ENCODE data around the gene INKA1.
A peak's percentile ranks its signal among the peaks of the same experiment; 100 is the strongest.

Gene INKA1

DNA sequence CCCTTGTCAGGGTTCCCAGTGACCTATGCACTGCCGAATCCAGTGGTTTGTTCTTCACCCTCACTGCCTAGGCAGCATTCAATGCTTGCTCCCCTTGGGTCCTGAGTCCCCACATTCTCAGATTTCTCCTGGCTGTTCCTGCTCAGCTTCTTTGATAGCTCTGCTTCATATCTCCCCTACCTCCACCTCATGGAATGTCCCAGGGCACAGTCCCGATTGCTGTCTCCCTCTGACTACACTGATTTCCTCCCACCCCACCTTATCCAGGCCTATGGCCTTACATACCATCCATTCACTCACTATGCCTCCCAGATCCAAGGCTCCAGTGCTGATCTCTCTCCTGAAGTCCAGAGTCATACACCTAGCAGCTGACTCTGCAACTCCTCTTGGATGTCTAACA, 1.9 kb upstream of the INKA1 start:
- H2AFZ ChIP-seq (ENCODE audit: low read depth, low read length), result no peak overlapping the region
- 98% methylated on average over 2 of the region's 2 CpGs for WGBS
- H3K4ac ChIP-seq (ENCODE audit: low read depth in 1 of 2, low read length in 2 of 2), result no peak overlapping the region
- H3K27ac ChIP-seq (ENCODE audit: low read length, poor library complexity, severe bottlenecking), result no peak overlapping the region
- no peak overlapping the region for H3K14ac ChIP-seq (ENCODE audit: low read length in 2 of 2)
- no peak for DNase-seq
- no peak overlapping the region for H4K8ac ChIP-seq (ENCODE audit: low read length)
- peak overlapping the region in 1 of 2 experiments; percentile 37 for H2BK12ac ChIP-seq (ENCODE audit: low read length in 2 of 2)
- H3K4me3 ChIP-seq (ENCODE audit: insufficient read depth in 1 of 2, low read depth in 1 of 2, low read length in 2 of 2), result no peak overlapping the region
- peak overlapping the region in 1 of 2 experiments; percentile 46 for H3K23ac ChIP-seq (ENCODE audit: low read length in 2 of 2)
- peak overlapping the region; percentile 2 for H3K9ac ChIP-seq (ENCODE audit: low read length)
- no peak overlapping the region for H2AK5ac ChIP-seq (ENCODE audit: low read length, severe bottlenecking)
- no peaks in the 10 kb centered on the region for H3K9me3 ChIP-seq (ENCODE audit: control insufficient read depth, low read length)
- no peak overlapping the region for H2BK5ac ChIP-seq (ENCODE audit: low read depth, low read length, poor library complexity, severe bottlenecking)
- peaks cover 0 to 4% of the 10 kb centered on the region in 2 experiments for H3K36me3 ChIP-seq (ENCODE audit: control insufficient read depth in 1 of 2, insufficient read depth in 2 of 2, low read depth in 1 of 2, low read length in 2 of 2)
- peaks cover 0 to 23% of the 10 kb centered on the region in 2 experiments for H3K27me3 ChIP-seq (ENCODE audit: control insufficient read depth in 1 of 2, insufficient read depth in 1 of 2, low read length in 2 of 2)
- no peaks in the 10 kb centered on the region for H3K79me1 ChIP-seq (replicated peaks; ENCODE audit: low read length, poor library complexity, severe bottlenecking)
- no peak overlapping the region for H3K18ac ChIP-seq (ENCODE audit: low read depth in 1 of 2, low read length in 2 of 2)
- no peak overlapping the region for H4K91ac ChIP-seq (ENCODE audit: low read length)
- no peak overlapping the region for H2BK15ac ChIP-seq (ENCODE audit: low read depth, poor library complexity, severe bottlenecking)
- no peak overlapping the region for H2BK120ac ChIP-seq (ENCODE audit: low read depth, low read length)
- H3K4me2 ChIP-seq (ENCODE audit: low read length, poor library complexity, severe bottlenecking), result no peak overlapping the region
- peaks cover 13% of the 10 kb centered on the region for H3K4me1 ChIP-seq (ENCODE audit: control insufficient read depth, insufficient read depth, low read depth, low read length)

GRCh38 chr3:49803465-49804140, 542 bp downstream of the INKA1 start:
- H3K79me1 ChIP-seq (replicated peaks; ENCODE audit: low read length, poor library complexity, severe bottlenecking), result no peaks in the 10 kb centered on the region
- H3K9ac ChIP-seq (ENCODE audit: low read length), result peak overlapping the region; percentile 96
- WGBS, result 4% methylated on average over 32 of the region's 41 CpGs
- peak overlapping the region in 1 of 2 experiments; percentile 97 for H3K14ac ChIP-seq (ENCODE audit: low read length in 2 of 2)
- peaks cover 13% of the 10 kb centered on the region for H3K4me1 ChIP-seq (ENCODE audit: control insufficient read depth, insufficient read depth, low read depth, low read length)
- H2AFZ ChIP-seq (ENCODE audit: low read depth, low read length), result peak overlapping the region; percentile 29
- H3K4ac ChIP-seq (ENCODE audit: low read depth in 1 of 2, low read length in 2 of 2), result peak overlapping the region; percentile 75 to 90
- peaks cover 3 to 10% of the 10 kb centered on the region in 2 experiments for H3K36me3 ChIP-seq (ENCODE audit: control insufficient read depth in 1 of 2, insufficient read depth in 2 of 2, low read depth in 1 of 2, low read length in 2 of 2)
- no peaks in the 10 kb centered on the region for H3K9me3 ChIP-seq (ENCODE audit: control insufficient read depth, low read length)
- DNase-seq, result no peak
- peak overlapping the region; percentile 88 for H4K8ac ChIP-seq (ENCODE audit: low read length)
- H3K4me2 ChIP-seq (ENCODE audit: low read length, poor library complexity, severe bottlenecking), result peak overlapping the region; percentile 91
- H2BK12ac ChIP-seq (ENCODE audit: low read length in 2 of 2), result peak overlapping the region; percentile 33 to 82
- H3K27ac ChIP-seq (ENCODE audit: low read length, poor library complexity, severe bottlenecking), result no peak overlapping the region
- H3K18ac ChIP-seq (ENCODE audit: low read depth in 1 of 2, low read length in 2 of 2), result peak overlapping the region; percentile 92 to 99
- peak overlapping the region; percentile 85 for H2BK15ac ChIP-seq (ENCODE audit: low read depth, poor library complexity, severe bottlenecking)
- peak overlapping the region; percentile 75 to 91 for H3K4me3 ChIP-seq (ENCODE audit: insufficient read depth in 1 of 2, low read depth in 1 of 2, low read length in 2 of 2)
- H2BK120ac ChIP-seq (ENCODE audit: low read depth, low read length), result peak overlapping the region; percentile 51
- peaks cover 0 to 23% of the 10 kb centered on the region in 2 experiments for H3K27me3 ChIP-seq (ENCODE audit: control insufficient read depth in 1 of 2, insufficient read depth in 1 of 2, low read length in 2 of 2)
- H4K91ac ChIP-seq (ENCODE audit: low read length), result peak overlapping the region; percentile 77
- peak overlapping the region in 1 of 2 experiments; percentile 56 for H3K23ac ChIP-seq (ENCODE audit: low read length in 2 of 2)
- no peak overlapping the region for H2BK5ac ChIP-seq (ENCODE audit: low read depth, low read length, poor library complexity, severe bottlenecking)
- no peak overlapping the region for H2AK5ac ChIP-seq (ENCODE audit: low read length, severe bottlenecking)

DNA sequence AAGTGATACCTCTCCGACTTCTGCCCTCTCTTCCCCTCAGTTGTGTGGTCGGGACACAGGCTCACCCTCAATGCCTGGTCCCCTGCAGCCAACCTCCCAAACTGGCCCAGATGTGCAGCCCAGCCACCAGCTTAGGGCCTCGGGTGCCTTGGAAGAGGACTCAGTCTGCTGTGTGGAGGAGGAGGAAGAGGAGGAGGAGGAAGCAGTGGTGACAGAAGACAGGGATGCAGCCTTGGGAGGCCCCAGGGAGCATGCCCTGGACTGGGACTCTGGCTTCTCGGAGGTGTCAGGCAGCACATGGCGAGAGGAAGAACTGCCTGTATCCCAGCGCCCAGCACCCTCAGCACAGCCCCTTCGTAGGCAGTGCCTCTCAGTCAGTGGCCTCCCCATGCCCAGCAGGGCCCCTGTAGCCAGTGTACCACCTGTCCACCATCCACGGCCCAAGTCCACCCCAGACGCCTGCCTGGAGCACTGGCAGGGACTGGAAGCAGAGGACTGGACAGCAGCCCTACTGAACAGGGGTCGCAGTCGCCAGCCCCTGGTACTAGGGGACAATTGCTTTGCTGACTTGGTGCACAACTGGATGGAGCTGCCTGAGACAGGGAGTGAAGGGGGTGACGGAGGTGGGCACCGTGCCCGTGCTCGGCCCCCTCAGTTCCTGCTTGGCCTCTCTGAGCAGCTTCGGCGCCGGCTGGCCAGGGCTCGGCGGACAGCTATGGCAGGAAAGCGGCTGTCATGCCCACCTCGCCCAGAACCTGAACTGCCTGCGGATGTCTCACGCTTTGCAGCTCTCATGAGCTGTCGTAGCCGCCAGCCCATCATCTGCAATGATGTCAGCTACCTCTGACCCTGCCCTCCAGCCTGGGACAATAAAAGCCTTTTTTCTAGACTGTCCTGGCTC, 1.3 kb downstream of the INKA1 start:
- no peak for DNase-seq
- H4K8ac ChIP-seq (ENCODE audit: low read length), result peak overlapping the region; percentile 88
- peak overlapping the region; percentile 51 for H2BK120ac ChIP-seq (ENCODE audit: low read depth, low read length)
- no peaks in the 10 kb centered on the region for H3K9me3 ChIP-seq (ENCODE audit: control insufficient read depth, low read length)
- H3K27me3 ChIP-seq (ENCODE audit: control insufficient read depth in 1 of 2, insufficient read depth in 1 of 2, low read length in 2 of 2), result peaks cover 0 to 23% of the 10 kb centered on the region in 2 experiments
- 66% methylated on average over 26 of the region's 26 CpGs for WGBS
- H3K23ac ChIP-seq (ENCODE audit: low read length in 2 of 2), result peak overlapping the region in 1 of 2 experiments; percentile 56
- no peak overlapping the region for H3K4me2 ChIP-seq (ENCODE audit: low read length, poor library complexity, severe bottlenecking)
- peak overlapping the region in 1 of 2 experiments; percentile 91 for H3K4me3 ChIP-seq (ENCODE audit: insufficient read depth in 1 of 2, low read depth in 1 of 2, low read length in 2 of 2)
- peaks cover 3 to 18% of the 10 kb centered on the region in 2 experiments for H3K36me3 ChIP-seq (ENCODE audit: control insufficient read depth in 1 of 2, insufficient read depth in 2 of 2, low read depth in 1 of 2, low read length in 2 of 2)
- peaks cover 12% of the 10 kb centered on the region for H3K4me1 ChIP-seq (ENCODE audit: control insufficient read depth, insufficient read depth, low read depth, low read length)
- peak overlapping the region; percentile 92 to 99 for H3K18ac ChIP-seq (ENCODE audit: low read depth in 1 of 2, low read length in 2 of 2)
- peak overlapping the region; percentile 96 for H3K9ac ChIP-seq (ENCODE audit: low read length)
- peak overlapping the region; percentile 85 for H2BK15ac ChIP-seq (ENCODE audit: low read depth, poor library complexity, severe bottlenecking)
- peak overlapping the region; percentile 72 to 75 for H3K4ac ChIP-seq (ENCODE audit: low read depth in 1 of 2, low read length in 2 of 2)
- H3K79me1 ChIP-seq (replicated peaks; ENCODE audit: low read length, poor library complexity, severe bottlenecking), result no peaks in the 10 kb centered on the region
- no peak overlapping the region for H2AFZ ChIP-seq (ENCODE audit: low read depth, low read length)
- no peak overlapping the region for H3K27ac ChIP-seq (ENCODE audit: low read length, poor library complexity, severe bottlenecking)
- H4K91ac ChIP-seq (ENCODE audit: low read length), result peak overlapping the region; percentile 77
- H3K14ac ChIP-seq (ENCODE audit: low read length in 2 of 2), result peak overlapping the region in 1 of 2 experiments; percentile 97
- no peak overlapping the region for H2BK5ac ChIP-seq (ENCODE audit: low read depth, low read length, poor library complexity, severe bottlenecking)
- H2BK12ac ChIP-seq (ENCODE audit: low read length in 2 of 2), result peak overlapping the region; percentile 33 to 82
- no peak overlapping the region for H2AK5ac ChIP-seq (ENCODE audit: low read length, severe bottlenecking)

Data from mesenchymal stem cell (in vitro differentiated cells and primary cell).